HepG2 (cell line): Measurements from ENCODE around the gene LMNA. TPM values are rescaled to one million over a fixed set of nuclear protein-coding genes. Genes with fewer than 3 reads are reported as not detected.

Experiments used
- ATF1 ChIP-seq: IDR thresholded peaks from 2 replicates; pipeline ENCODE4 v1.6.1; 2016; ENCODE audit warnings: mild to moderate bottlenecking, control low read depth
- CEBPZ ChIP-seq: IDR thresholded peaks from 2 replicates; pipeline ENCODE4 v1.6.1; 2012; ENCODE audit warnings: low read length, improper control_type of control experiment
- CHCHD3 ChIP-seq: sonication (generic); formaldehyde crosslinking; IDR thresholded peaks from 2 replicates; pipeline ENCODE4 v1.8.0; 2022; ENCODE audit warnings: mild to moderate bottlenecking, missing genetic modification reagents, moderate library complexity
- ETV5 ChIP-seq: IDR thresholded peaks from 2 replicates; pipeline ENCODE4 v1.6.1; 2018; ENCODE audit warnings: missing biosample characterization, missing genetic modification reagents, inconsistent platforms, borderline replicate concordance
- FOXP1 ChIP-seq, 2 experiments: fragments of 450-650 bp in 1 of 2; IDR thresholded peaks; 2 replicates each; pipeline ENCODE4 v1.6.1; 2017 to 2018; ENCODE audit warnings: antibody characterized with exemption in 1 of 2
- KLF11 ChIP-seq: IDR thresholded peaks from 2 replicates; pipeline ENCODE4 v1.6.1; 2016; ENCODE audit warnings: missing compliant biosample characterization
- KLF6 ChIP-seq: IDR thresholded peaks from 2 replicates; pipeline ENCODE4 v1.8.0; 2016; ENCODE audit warnings: missing biosample characterization, missing genetic modification reagents
- NBN ChIP-seq: fragments of 450-650 bp; conservative IDR thresholded peaks from 2 replicates; pipeline ENCODE4 v1.6.1; 2017
- POLR2G ChIP-seq: fragments of 200-400 bp; formaldehyde crosslinking; IDR thresholded peaks from 2 replicates; pipeline ENCODE4 v1.6.1; 2018; ENCODE audit warnings: mild to moderate bottlenecking, low read depth, low read length, moderate library complexity
- PRPF4 ChIP-seq: fragments of 200-400 bp; formaldehyde crosslinking; IDR thresholded peaks from 2 replicates; pipeline ENCODE4 v1.6.1; 2016; ENCODE audit warnings: low read length, low read depth; ENCODE audit not compliant: poor library complexity, severe bottlenecking
- U2AF1 ChIP-seq: fragments of 200-400 bp; formaldehyde crosslinking; optimal IDR thresholded peaks from 2 replicates; pipeline ENCODE3; 2017; ENCODE audit warnings: mild to moderate bottlenecking, low read depth, low read length
- ZHX1 ChIP-seq: sonication (generic); formaldehyde crosslinking; IDR thresholded peaks from 2 replicates; pipeline ENCODE4 v1.8.1; 2022; ENCODE audit warnings: low read depth, mild to moderate bottlenecking, missing genetic modification reagents
- ZNF256 ChIP-seq: sonication (generic); formaldehyde crosslinking; conservative IDR thresholded peaks from 2 replicates; pipeline ENCODE4 v1.4.0; 2020; ENCODE audit warnings: missing genetic modification reagents
- ZNF343 ChIP-seq: sonication (generic); formaldehyde crosslinking; IDR thresholded peaks from 2 replicates; pipeline ENCODE4 v1.4.0; 2020; ENCODE audit warnings: mild to moderate bottlenecking, missing genetic modification reagents
- ZNF367 ChIP-seq: sonication (generic); formaldehyde crosslinking; IDR thresholded peaks from 2 replicates; pipeline ENCODE4 v1.4.0; 2020; ENCODE audit warnings: missing genetic modification reagents, borderline replicate concordance
- ZNF44 ChIP-seq: sonication (generic); formaldehyde crosslinking; IDR thresholded peaks from 2 replicates; pipeline ENCODE4 v1.5.1; 2020; ENCODE audit warnings: mild to moderate bottlenecking, missing genetic modification reagents
- ZNF484 ChIP-seq: sonication (generic); formaldehyde crosslinking; IDR thresholded peaks from 2 replicates; pipeline ENCODE4 v1.5.1; 2020; ENCODE audit warnings: mild to moderate bottlenecking, low read depth, missing genetic modification reagents, borderline replicate concordance
- ZNF574 ChIP-seq: sonication (generic); formaldehyde crosslinking; IDR thresholded peaks from 2 replicates; pipeline ENCODE4 v1.4.0; 2020; ENCODE audit warnings: missing genetic modification reagents
- ZNF709 ChIP-seq: sonication (generic); formaldehyde crosslinking; IDR thresholded peaks from 2 replicates; pipeline ENCODE4 v1.5.0; 2020; ENCODE audit warnings: mild to moderate bottlenecking, missing genetic modification reagents
- ZSCAN31 ChIP-seq: sonication (generic); formaldehyde crosslinking; IDR thresholded peaks from 2 replicates; pipeline ENCODE4 v1.5.0; 2020; ENCODE audit warnings: low read depth, mild to moderate bottlenecking, missing genetic modification reagents
- ZSCAN9 ChIP-seq: IDR thresholded peaks from 2 replicates; pipeline ENCODE4 v1.6.1; 2016; ENCODE audit warnings: borderline replicate concordance
- polyA plus RNA-seq, 8 experiments: library from polyadenylated mRNA; depleted of rRNA in 3 of 8; stranded (reverse) in 7 of 8; unstranded in 1 of 8; fragments of >200 nt; fragmentation: Illumina TruSeq in 4 of 8; extraction: Trizol in 4 of 8; gene quantifications; 2 replicates each; pipeline versions ENCODE4 v1.2.1 to v1.2.3, GENCODE V29; 2011 to 2016; ENCODE audit warnings: low read depth in 4 of 8, missing spikeins in 1 of 8, mixed read lengths in 1 of 8; ENCODE audit not compliant: insufficient read depth in 1 of 8
- total RNA-seq, 5 experiments: library from RNA; depleted of rRNA; stranded (reverse); fragments of >200 nt; fragmentation: Illumina TruSeq; extraction: Trizol; gene quantifications; 2 replicates each; pipeline ENCODE4 v1.2.3, GENCODE V29; 2016; ENCODE audit warnings: low read depth in 1 of 5

Gene LMNA
- total and polyA plus RNA-seq, 2 of the 13 experiments (the other 11 are each of a cell fraction or from before 2014, with no cell fraction given) = 107 to 225 TPM

GRCh38 chr1:156096640-156097391 lies 17.7 kb upstream of the LMNA start (continued):
- peak; percentile 49; the same call in 1 of the 2 replicates for TF ChIP-seq ZNF574 (CRISPR knock-in tag)
- no peak for TF ChIP-seq ZNF367
- no peak for TF ChIP-seq POLR2G
- TF ChIP-seq CEBPZ = no peak
- no peak for TF ChIP-seq NBN
- no peak for TF ChIP-seq ETV5 (CRISPR knock-in tag)
- TF ChIP-seq ZNF44 = no peak
- no peak for TF ChIP-seq PRPF4
- no peak for TF ChIP-seq ZSCAN31
- no peak for TF ChIP-seq CHCHD3
- no peak for TF ChIP-seq ZNF709 (CRISPR knock-in tag)
- TF ChIP-seq ATF1 (CRISPR knock-in tag) = no peak
- TF ChIP-seq ZNF484 (CRISPR knock-in tag) = no peak
- TF ChIP-seq FOXP1 (IDR thresholded peaks at IDR 0.05) = no peak
- no peak for TF ChIP-seq FOXP1 (CRISPR knock-in tag; IDR thresholded peaks at IDR 0.05)
- 0 out of 2 replicates have a peak, but pooled peaks have one; percentile 54 for TF ChIP-seq ZHX1 (CRISPR knock-in tag)
- no peak for TF ChIP-seq ZNF256 (CRISPR knock-in tag)
- TF ChIP-seq ZNF343 (CRISPR knock-in tag) = no peak
- TF ChIP-seq KLF6 (CRISPR knock-in tag) = no peak; the same call in 1 of the 2 replicates
- TF ChIP-seq ZSCAN9 (CRISPR knock-in tag) = no peak
- no peak for TF ChIP-seq U2AF1
- TF ChIP-seq KLF11 (CRISPR knock-in tag) = no peak
